GM21423 (cell line): ENCODE measurements around the gene ANTXR1.

Experiments used
- ATAC-seq: cut with Tn5 transposase; IDR thresholded peaks from one replicate; pipeline ENCODE4 v1.9.1; 2021; ENCODE audit warnings: mild to moderate bottlenecking, moderate library complexity; ENCODE audit not compliant: unreplicated experiment

The ANTXR1 gene

DNA sequence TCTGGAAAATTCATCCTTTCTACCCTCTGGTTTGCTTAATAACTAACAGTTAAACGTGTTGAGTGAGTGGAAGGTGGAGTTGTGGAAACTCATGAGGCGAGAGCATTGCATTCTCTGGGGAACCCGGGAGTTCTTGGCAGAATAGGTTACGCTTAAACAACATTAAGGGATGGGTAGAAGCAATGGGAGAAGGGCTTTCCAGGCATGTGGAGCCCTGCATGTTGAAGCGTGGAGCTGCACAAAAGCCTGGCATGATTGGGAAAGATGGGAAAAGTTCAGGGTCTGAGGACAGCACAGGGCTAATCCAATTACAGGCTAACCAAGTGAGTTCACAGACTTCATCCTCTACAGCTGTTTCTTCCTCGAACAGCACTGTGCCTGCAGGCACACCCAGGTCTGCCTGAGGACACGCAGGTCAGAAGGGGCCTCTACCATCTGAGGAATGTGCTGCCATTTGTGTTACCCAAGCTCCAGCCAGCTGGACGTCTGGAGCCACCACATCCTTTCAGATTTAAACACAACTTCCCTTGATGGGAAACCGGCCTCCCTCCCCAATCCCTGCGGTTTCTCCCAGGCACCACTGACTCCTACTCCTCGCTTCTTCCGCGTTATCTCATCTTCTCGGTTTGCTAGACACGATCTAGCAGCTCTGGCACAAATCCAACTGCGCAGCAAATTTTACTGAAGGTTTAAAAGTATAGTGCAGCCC is 164.2 kb downstream of the ANTXR1 start:
- ATAC-seq, result no peak

DNA sequence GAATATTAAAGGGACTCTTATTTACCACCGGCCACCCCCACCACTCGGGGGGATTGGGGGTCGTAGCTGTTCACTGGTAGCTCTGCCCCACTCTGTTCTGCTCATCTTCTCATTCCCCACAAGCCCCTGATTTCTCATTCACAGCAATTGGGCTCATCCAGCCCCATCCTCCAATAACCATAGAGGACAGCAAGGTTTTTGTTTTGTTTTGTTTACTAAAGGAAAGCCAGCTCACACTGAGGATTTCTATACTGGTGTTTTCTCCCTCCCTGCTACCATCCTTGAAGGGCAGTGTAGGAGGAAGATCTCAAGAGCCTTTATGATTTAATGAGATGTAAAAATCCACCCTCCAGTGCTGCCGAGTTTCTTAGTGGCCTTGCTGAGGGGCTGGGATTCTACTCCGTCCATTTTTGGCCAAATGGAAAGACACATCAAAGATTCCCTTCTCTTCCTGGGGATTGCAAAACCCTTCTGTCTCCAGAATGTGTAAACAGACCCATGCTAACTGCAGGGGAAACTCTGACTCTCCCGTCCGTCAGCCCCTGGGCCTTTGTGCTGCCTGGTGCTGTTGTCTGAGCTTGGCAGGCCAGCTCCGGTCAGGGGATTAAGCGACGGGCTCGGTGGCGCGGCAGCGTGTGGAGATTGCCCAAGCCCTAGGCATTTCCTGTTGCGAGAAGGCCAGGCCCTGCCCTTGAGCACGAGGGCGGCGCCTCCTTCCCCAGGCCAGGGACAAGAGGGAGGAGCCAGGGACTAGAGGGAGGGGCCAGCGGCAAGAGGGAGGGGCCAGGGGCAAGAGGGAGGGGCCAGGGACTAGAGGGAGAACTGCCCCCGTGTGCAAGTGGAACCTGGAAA is 165.0 kb downstream of the ANTXR1 start:
- ATAC-seq, result no peak

GRCh38 chr2:69178756-69179155 is 165.8 kb downstream of the ANTXR1 start:
- ATAC-seq, result no peak

GRCh38 chr2:69180227-69180626 is 167.2 kb downstream of the ANTXR1 start:
- ATAC-seq, result no peak

DNA sequence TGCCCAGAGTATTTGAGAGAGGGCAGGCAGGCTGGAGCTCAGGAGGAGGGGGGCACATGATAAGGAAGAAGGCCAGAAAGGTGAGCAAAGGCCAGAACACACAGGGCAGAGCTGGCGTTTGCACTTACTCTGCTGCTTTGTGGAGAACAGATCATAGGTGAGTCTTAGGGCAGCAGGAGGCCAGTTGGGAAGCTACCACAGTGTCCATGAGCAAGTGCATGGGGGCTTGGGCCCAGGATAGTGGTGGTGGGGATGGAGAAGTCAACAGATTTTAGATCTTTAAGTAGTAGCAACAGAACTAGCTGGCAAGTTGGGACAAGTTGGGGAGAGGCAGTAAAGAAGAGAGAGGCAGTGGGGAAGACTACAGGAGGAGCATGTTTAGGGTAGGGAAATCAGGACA is 168.0 kb downstream of the ANTXR1 start:
- no peak for ATAC-seq

DNA sequence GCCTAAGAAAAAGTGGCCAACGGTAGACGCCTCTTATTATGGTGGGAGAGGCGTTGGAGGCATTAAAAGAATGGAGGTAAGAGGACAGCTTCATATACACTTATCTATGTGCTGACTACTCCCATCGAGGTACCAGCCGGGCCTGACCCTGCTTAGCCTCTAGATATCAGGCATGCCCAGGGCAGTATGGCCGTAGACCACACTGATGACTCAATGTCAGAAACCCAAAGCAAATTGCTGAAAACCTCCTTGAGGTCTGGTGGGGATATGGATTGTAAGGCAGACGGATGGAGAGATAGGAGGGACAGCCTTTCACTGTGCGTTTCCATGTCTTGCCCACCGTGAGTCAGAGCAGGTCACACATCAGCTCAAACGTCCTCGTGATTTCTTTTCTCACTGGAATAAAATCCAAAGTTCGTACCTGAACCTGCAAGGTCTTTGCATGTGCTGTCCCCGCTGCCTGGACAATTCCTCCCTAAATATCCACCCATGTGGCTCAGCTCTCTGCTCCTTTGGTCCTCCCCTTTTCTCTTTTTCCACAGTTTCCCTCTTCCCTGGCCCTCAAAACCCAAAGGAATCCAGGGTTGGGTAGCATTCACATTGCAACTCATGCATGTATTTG is 168.9 kb downstream of the ANTXR1 start:
- no peak for ATAC-seq

DNA sequence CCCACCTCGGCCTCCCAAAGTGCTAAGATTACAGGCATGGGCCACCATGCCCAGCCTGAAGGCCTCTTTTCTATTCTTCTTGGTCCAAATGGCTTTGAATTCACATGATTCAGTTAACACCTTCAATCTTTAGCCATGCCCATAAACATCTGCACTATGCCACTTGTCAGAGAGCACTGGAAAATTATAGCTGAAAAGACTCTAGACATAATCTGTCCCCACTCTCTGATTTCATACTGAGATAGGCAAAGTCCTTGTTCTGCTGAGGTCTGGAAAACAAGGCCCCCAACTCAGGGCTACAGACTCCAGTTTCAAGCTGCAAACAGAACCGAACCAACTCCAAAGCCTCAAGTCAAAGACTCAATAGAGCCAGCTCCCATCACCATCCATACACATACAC is 170.7 kb downstream of the ANTXR1 start:
- no peak for ATAC-seq

GRCh38 chr2:69184224-69184623 is 171.2 kb downstream of the ANTXR1 start:
- ATAC-seq, result no peak

DNA sequence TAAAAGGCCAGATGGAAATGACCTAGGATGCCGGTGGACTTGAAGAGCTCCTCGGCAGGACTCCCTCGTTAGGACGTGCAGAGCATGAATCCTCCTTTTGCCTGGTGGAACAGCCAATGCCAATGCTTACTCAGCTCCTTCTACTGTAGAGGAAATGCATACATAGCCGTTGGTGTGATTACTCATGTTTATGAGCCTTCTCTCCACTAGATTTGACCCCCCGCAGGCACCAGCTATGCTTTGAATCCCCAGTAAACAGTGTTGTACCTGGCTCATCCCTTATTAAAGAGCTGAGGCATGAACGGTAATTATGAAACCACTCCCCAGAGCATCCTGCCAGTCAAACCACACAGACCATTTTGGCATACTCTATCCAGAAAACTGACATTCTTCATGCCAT is 172.8 kb downstream of the ANTXR1 start:
- ATAC-seq, result no peak

GRCh38 chr2:69186614-69187013 is 173.6 kb downstream of the ANTXR1 start:
- no peak for ATAC-seq

DNA sequence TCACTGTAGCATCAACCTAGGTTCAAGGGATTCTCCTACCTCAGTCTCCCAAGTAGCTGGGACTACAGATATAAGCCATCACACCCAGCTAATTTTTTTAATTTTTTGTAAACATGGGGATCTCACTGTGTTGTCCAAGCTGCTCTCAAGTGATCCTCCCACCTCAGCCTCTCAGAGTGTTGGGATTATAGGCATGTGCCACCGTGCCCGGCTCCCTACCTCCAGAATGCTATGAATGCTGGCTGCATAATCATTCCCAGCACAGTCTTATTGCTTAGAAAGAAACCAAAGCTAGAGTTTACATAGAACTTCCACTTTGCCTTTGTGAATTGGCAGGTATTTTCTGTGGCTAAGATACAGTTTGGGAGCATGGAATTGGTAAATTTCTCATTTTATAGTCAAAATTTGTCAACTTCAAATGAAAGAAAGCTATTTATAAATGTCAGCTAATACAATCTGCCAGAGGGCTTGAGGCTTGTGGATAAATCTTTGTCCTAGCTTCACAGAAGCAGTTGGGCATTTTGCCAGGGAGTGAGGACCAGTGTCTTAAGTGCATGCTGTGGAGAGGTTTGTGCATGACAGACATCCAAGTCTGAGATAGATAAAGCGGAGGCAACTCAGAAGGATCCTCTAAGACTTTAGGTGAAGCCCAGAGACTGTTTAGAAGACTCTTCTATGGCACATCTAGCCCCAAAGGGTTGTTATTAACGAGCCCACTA is 175.4 kb downstream of the ANTXR1 start:
- ATAC-seq, result no peak

DNA sequence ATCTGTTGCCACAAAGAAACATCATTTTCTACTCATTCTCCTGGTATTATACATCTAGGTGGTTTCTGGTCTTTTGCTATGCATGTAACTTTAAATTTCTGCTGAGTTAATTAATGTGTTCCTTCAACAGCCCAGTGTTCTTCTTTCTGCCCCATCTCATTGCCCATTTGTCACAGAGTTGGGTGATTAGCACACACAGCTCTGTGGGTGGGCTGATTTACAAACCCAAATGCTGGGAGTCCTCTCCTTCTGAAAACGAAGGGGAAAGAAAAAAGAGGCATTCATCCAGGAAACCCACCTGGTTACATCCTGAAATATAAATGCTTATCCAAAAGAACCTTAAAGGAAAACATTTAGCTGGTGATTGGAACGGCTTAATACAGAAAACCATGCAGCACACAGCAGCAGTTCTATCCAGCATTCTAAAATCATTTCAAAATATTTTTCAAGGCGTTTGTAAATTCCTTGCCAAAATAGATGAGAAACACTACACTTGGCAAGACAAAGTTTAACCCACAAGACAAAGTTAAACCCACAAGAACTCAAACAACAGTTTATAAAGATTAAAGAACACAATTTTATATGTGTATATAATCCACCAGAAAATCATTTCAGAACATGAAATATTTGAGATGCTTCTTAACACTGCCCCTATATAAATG is 177.9 kb downstream of the ANTXR1 start:
- no peak for ATAC-seq

GRCh38 chr2:69191634-69192033 is 178.7 kb downstream of the ANTXR1 start:
- no peak for ATAC-seq

GRCh38 chr2:69192176-69192945 is 179.4 kb downstream of the ANTXR1 start:
- no peak for ATAC-seq

DNA sequence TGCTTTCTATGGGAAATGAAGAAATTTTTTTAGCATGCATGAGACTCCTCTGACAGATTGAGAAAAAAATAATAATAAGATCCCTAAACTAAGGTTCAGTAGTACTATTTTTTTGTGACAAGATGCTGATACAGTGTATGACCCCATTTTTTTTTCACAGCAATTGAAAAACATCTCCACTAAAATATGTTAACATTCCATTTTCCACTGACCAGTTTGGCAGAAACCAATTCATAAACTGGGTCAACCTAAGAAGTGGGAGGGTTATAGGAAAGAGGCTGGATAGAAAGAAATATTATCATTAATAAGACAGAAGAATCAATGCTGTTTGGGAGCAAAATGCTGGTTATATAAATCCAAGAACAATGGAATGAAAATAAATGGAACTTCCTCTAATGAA is 182.7 kb downstream of the ANTXR1 start:
- no peak for ATAC-seq

DNA sequence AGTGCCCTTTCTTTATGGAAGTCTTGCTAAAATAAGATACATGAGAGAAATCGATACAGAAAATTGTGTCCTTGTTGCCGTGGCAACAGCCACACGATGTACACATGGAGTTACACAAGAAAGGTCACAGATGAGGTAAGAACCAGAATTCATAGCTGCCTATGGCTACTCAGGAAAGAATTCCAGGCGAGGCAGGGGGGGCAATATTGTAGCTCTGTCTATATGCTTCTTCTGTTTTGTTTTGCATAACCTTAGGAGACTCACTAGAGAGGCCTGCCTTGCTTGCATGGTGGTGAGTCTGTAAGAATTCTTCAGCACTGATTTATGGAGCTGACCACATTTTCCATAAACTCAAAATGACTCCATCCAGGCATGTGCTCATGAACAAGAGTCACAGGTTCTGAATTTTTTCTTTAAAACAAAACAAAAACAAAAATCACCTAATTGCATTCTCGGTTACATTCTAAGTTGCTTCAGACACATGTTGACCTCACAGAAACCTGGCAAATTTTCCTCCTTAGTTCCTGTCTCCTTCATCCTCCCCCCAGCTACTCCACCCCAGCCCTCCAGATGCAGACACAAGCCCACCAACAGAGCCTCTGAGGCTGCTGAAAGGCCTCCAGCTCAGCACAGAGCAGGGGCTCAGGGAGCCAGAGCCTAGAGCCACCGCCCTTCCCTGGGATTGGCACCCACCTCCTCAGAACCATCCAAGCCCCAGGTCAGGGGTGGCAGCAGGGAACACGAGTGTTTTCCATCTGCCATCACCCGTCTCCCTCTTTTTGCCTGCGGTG is 183.5 kb downstream of the ANTXR1 start:
- ATAC-seq, result no peak

GRCh38 chr2:69200107-69200520 is 187.1 kb downstream of the ANTXR1 start:
- no peak for ATAC-seq

DNA sequence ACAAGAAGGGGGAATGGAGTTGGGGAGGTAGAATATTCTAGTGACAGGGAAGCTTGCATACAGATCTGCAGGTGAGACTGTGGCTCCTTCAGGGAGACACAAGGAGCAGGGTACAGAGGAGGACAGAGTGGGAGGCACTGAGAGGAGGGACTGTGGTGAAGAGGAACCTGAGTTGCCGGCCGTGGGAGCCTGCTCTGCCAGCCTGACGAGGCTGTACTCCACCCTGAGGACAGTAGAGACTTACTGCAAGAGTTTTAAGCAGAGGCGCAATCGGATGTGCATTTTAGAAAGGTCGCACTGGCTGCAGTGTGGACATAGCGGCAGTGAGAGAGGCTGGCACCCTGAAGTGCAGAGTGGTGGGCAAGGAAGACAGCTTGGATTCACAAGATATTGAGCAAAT is 188.3 kb downstream of the ANTXR1 start:
- no peak for ATAC-seq

DNA sequence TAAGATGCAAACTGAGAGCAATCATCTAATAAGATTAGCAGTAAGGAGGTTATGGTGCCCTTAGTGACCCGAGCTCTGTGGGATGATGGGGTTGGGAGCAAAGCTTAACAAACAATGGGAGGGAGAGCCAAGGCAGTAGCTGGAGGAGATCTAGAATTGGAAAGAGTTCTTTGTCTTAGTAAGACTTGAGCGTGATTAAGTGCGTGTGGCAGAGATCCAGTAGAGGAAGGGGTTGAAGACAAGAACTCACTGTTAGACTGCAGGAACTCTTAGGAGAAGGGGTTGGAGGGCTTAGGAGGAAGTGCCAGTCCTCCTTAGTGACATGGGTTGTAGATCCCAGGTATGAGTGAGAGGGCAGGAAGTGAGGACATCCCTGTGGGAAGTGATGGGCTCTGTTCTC is 189.3 kb downstream of the ANTXR1 start:
- ATAC-seq, result no peak
